DMS 273 (cell line): ENCODE measurements around the gene TP63.
A peak's percentile ranks its signal among the peaks of the same experiment; 100 is the strongest.
"Not testable (repeated sequence)": the region's sequence is repeated elsewhere in the genome, so short reads cannot be mapped to it uniquely, and the experiment has no call there.

ENCODE experiments used
- DNase-seq: peaks from one replicate; lab custom pipeline; 2025; ENCODE audit not compliant: unreplicated experiment; lab: John Stamatoyannopoulos, UW

The TP63 gene

DNA sequence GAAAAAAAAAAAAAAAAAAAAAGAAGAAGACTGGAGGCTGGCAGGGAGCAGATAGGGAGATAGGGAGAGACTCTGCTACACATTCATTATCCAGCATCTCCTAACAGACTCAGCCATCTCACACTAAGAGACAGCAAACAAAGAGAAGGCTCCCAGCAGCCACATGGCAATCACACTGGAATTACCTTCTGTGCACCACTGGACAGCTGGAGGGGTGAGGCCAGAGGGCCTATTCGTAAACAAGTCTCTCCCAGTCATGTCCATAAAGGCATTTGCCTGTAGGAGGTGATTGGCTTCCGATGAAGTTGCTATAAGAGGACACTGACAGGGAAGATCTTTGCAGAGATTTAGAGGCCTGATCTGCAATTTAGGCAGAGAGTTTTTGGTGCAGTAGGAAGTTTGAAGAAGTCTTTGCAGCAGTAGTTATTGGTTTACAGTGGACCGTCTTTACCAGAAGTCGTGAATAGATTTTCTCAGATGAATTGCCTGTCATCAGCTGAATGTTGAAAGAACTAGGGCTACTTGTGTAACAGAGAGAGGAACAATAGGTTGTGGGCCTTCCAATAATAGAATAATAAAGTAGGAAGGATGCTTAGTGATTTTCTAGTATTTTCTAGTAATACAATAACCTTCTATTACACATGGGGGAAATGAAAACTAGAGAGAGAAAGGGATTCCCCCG is 89.7 kb downstream of the TP63 start:
- peak; percentile 44 for DNase-seq

DNA sequence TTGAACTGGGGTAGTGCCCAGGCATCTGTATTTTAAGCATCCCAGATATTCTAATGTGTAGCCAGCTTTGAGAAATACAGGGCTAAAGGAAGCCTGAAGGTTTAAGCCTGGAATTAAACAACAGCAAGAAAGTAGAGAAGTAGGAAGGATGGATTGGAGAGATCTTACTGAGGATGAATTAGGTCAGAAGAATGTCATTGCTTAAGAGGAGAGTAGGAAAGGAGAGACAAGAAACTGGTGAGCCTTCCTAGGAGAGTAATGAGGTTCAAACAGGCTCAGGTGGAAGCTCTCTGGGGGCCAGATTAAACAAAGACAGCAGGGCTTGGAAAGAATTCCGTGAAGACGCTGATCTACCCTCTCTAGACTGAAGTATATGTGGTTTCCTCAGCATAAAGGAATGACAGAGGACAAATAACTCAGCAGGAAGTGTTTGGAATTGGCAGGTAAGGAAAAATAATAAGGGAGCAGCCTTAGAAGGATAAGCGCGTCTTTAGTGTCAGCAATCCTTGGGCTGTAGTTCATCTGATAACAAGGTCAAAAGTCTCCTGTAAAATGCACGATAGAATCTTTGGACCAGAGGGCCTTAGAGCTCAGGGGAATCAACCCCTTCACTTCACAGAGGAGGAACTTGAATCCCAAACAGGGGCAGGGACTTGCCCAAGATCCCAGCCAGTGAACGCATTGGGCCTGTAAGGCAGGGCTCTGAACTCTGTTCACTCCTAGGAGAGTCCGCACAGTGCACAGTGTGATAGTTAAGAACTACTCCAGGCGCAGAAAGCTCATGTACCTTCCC is 90.9 kb downstream of the TP63 start:
- DNase-seq, result no peak

DNA sequence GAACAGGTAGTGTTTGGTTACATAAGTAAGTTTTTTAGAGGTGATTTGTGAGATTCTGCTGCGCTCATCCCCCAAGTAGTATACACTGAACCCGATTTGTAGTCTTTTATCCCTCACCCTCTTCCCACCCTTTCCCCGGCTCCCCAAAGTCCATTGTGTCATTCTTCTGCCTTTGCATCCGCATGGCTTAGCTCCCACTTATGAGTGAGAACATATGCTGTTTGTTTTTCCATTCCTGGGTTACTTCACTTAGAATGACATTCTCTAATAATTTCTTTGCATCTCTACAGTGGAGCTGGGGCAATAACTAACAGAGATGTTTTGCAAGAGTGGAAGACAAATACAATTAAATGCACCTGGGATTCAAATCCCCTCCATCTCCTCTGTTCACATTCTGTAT is 93.2 kb downstream of the TP63 start:
- no peak for DNase-seq

DNA sequence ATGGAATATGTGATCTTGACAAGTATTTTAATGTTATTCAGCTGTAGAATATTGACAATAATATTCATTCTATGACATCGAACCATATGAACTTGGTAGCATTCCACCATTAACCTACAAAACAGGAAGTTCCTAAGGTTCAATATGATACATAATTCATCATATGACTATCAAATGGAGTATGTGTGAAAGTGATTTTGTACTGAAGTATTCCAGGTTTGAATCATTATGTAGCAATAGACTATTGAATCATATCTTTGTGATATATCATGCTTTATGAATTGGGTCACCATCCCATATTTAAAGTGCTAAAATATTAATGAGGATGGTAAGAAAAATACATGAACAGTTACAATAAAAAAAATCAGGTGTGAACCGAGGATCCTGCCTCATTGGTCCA is 95.1 kb downstream of the TP63 start:
- DNase-seq, result no peak

DNA sequence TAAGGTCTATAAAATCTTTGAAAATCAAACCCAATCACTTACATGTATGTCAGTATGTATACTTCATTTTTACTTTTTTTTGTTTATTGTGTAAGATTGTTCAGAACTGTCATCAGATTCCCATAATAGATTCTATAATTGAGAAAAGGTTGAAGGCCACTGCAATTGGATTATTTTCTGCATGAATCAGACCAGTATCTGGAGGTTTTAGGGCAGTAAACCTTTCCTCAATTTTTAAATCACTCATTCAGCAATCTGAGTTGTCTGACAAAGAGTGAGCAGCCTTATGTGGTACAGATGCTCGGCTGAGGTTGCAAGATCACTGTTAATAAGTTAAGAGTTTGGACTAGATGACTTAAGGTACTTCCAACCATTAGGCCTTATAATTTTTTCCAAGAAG is 96.0 kb downstream of the TP63 start:
- DNase-seq, result no peak

DNA sequence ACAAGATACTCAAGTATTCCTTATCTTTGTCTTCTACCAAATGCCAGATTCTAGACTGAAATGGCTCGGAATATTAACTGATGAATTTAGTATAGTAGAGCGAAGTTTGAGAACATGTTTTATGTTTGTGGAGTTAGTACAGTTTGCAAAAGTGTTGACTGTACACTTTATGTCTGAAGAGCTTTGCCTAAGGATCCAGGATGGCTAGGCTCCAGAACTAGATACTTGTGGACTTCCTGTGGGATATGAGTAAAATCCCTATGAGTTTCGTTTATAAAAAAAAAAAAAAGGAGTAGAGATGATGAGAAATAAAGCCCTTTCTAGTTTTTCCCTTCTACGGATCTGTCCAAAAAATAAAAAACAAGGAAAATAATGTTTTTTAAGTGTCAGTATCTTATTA is 96.7 kb downstream of the TP63 start:
- no peak for DNase-seq

DNA sequence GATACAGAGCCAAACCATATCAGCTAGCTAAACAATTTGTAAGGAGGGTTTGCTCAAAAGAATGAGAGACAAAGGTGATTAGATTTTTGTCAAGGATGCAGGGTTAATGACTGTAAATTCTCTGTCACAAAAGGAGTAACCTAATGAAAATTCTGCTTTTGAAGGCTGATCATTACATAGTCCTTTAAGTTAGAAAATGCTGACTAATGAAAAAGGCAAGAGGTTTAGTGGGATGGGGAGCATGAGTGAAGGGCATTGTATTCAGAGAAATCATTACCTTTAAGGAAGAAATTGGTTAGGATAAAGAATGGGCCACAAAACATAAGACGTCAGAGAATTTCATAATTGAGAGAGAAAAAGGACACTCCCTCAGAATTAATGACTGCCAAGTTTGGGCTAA is 97.7 kb downstream of the TP63 start:
- no peak for DNase-seq

DNA sequence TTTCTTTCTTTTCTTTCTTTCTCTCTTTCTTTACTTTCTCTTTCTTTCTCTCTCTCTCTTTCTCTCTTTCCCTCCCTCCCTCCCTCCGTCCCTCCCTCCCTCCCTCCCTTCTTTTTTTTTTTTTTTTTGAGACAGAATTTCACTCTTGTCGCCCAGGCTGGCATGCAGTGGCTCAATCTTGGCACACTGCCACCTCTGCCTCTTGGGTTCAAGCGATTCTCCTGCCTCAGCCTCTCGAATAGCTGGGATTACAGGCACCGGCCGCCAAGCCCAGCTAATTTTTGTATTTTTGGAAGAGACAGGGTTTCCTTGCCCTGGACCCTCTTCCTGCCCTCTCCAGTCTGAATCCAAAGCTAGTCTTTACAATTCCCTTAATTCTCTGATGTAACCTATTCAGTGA is 102.9 kb downstream of the TP63 start:
- DNase-seq, result no peak

DNA sequence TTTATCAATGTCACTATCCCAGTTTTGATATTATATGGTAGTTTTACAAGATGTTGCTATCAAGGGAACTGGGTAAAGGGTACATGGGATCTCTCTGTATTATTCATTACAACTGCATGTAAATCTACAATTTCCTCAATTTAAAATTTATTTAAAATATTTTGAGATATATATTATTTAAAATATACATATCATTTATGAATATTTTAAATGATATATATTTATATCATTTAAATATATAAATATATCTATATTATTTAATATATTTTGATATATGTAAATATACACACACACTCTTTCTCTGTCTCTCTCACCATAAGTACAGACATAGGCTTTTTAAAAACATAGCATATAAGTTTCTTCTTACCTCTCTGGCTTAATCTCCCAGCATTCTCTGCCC is 104.7 kb downstream of the TP63 start:
- DNase-seq, result no peak

DNA sequence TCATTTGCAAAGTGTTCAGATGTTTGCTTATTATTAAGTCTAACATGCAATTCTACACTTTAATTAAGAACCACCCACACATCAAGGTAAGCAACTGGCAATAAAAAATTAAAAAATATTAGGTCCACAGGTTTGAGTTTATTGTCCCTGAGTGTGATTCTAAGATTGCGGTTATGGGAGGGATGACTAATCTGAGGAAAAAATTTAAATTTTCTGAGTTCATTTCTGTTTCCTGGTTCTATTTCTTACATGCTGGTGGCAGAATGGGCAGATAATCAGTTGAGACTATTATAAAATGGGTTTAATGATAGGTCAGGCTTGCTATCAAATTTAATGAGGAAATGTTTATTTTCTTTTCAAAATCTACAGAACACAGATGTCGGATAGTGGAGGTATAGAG is 105.9 kb downstream of the TP63 start:
- DNase-seq, result no peak

DNA sequence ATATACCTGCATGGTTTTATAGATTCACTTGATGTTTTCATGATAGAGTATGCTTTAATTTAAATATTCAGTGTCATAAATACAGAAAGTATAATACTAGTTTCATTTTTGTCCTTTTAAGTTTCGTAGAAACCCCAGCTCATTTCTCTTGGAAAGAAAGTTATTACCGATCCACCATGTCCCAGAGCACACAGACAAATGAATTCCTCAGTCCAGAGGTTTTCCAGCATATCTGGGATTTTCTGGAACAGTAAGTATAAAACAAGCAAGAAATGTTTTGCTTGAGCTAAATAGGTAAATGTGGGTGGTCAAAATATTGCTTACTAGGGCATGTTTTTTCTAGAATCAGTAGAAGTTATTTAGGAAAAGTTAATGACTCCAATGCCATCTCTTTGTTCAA is 106.4 kb downstream of the TP63 start:
- no peak for DNase-seq

DNA sequence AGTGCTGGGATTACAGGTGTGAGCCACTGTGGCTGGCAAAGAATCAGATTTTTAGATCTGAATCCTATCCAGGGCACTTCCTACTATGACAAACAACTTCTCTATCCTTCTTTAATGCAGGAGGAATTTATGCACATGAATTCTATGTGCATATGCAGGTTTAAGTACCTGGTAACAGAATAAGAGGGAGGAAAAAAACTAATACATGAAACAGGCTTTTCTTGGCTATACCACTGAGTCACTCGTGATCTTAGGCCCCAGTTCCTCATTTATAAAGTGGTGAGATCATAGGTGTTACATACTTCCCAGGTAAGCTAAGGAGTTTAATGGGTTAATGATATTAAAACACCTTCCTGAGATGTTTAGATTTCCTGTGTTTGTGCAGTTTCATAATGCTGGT is 108.2 kb downstream of the TP63 start:
- no peak for DNase-seq

DNA sequence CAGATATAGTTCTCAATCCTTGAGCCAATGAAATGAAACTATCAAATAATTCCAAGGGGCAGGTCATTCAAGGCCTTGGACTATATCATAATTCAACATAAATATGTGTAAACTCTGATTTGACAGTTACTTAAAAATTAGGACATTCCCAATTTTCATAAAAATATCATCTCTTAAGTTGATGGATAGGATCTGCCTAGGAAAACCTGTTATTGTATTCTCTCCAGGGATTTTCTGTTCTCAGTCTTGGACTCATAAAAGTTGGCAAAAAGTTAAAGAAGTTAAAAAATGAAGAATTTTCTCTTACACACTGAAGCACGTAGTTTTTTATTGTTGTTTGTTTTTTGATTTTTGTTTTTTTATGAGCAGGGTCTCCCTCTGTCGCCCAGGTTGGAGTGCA is 109.0 kb downstream of the TP63 start:
- no peak for DNase-seq

DNA sequence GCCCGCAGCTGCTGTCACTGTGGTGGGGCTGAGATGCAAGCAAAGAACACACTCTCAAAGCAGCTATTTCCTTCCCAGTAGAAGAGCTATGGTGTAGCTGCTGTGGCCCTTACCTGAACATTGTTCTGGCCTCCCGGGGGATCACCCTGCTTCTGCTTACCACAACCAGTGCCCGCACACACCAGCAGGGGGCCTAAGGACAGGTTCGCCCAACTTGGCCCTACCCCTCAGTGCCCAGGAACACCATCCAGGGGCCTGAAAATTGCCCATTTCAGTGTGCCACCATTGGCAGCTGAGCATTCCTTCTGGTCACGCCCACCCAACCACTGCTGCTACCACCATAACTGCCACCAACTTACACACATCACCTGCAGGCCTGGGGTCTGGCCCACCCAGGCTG is 113.0 kb downstream of the TP63 start:
- no peak for DNase-seq

DNA sequence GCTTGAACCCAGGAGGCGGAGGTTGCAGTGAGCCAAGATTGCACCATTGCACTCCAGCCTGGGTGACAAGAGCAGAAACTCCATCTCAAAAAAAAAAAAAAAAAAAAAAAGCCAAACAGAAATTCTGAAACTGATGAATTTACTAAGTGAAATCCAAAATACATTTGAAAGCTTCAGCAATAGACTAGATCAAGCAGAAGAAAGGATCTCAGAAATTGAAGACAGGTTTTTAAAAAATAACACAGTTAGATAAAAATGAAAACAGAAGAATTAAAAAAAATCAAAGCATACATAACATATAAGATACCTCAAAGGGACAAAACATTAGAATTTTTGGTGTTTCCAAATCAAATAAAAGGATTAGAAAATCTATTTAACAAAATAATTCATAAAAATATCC is 114.4 kb downstream of the TP63 start:
- no peak for DNase-seq

DNA sequence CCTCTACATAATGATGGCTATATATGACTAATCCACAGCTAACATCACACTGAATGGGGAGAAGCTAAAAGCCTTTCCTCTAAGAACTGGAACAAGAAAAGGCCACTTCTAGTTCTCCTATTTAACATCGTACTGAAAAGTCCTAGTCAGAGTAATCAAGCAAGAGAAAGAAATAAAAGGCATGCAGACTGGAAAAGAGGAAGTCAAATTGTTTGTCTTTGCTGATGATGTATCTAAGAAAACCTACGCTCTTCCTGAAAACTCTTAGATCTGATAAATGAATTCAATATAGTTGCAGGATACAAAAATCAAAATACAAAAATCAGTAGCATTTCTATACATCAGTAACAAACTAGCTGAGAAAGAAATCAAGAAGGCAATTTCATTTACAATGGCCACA is 116.9 kb downstream of the TP63 start:
- DNase-seq, result no peak

DNA sequence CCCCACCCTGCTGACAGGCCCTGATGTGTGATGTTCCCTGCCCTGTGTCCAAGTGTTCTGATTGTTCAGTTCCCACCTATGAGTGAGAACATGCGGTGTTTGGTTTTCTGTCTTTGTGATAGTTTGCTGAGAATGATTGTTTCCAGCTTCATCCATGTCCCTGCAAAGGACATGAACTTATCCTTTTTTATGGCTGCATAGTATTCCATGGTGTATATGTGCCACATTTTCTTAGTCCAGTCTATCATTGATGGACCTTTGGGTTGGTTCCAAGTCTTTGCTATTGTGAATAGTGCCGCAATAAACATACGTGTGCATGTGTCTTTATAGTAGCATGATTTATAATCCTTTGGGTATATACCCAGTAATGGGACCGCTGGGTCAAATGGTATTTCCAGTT is 119.8 kb downstream of the TP63 start:
- DNase-seq, result not testable (repeated sequence)

DNA sequence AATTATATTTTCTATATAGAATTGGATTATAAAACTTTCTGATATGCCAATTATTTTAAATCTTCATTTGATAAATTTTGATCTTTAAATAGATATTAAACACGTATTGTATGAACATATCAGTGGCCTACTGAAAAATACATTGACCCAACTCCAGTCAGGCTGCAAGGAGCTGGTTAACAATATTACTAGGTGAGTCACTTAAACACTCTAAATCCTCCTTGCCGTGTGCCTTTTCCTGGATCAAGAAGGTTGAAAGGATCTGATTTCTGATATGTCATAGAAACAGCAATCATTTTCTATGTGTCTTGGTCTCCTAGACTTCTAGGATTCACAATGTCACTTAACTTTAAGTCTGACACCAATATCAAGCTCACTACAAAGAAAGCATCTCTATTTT is 123.2 kb downstream of the TP63 start:
- DNase-seq, result no peak

DNA sequence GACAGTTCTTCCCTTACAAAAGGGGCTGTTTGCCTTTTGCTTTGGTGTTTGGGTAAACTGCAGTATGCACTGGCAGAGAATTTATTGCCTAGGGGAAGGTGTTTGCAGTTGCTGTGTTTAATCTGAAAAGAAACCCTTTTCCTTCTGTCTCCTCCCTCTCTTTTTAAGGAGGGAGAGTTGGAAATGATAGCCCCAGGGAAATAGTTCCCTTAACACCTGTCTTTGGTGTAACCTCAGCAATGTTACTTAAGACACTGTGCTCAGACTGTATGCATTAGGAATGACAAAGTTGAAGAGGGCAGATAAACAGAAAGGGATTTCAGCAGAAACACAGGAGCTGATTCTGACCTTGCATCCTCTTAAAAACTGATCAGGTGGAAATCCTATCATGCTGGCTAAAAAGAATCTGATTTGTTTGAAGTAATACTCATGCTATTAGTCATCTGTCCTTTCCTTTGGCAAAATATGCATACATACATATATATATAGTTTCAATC is 125.4 kb downstream of the TP63 start:
- no peak for DNase-seq

DNA sequence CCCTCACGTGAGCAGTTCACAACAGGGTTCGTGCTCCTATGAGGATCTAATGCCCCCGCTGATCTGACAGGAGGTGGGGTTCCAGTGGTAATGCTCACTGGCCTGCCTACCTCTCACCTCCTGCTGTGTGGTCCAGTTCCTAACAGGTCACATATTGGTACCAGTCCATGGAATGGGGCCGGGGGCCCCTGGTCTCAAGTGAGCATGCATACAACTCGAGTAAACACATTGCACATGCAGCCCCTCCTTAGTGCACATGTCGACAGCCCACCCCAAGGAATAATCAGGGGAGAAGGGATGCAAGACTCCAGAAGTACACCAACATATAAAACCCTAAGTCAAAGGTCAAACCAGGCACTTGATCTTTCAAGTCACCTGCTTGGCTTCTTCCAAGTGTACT is 127.0 kb downstream of the TP63 start:
- no peak for DNase-seq

DNA sequence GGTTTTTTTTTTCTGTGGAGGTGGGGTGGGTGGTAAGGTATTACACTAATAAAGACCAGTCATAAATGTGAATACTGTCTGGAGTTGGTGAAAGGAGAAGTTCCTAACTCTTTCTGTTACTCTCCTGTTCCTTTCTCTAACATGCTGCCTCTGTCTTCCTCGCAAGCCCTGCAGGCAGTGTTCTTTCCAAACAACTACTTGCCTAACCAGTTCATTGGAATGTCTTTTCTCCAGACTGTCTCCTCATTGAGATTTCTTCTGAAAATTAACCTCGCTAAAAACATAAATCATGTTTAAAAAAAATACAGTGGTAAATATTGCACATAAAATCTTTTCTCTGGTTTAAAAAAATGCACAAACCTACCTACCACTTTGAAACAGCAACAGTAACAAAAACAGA is 135.2 kb downstream of the TP63 start:
- DNase-seq, result no peak

DNA sequence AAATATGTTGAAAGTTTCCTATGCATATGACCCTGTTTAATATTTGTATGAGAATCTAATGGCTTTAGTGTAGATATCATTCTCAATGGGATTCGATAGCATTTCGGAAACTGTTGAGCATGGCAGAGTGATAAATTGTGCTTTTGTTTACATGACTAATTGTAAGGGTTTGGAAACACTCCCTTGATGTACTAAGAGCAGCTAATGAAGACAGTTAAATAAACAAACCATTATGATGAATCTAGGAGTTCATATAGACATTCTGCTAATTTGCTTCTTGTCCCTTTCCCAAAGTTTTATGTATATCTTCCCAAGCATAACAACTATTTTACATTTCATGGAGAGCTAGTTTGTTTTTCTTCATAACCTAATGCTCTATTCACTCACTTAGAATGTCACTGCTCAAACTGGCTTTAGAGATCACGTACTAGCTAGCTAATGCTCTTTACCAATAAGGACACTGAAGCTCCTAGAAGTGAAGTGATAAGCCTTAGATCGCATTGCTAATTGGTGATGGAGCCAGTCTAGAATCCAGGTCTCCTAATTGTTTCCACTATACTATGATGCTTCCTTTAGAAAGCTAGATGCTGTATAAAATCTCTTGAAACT is 140.8 kb downstream of the TP63 start:
- DNase-seq, result no peak
